GM21367 (cell line): ENCODE measurements around the gene KCNJ16.
"Not testable (repeated sequence)": the region's sequence is repeated elsewhere in the genome, so short reads cannot be mapped to it uniquely, and the experiment has no call there.

Experiments used
- ATAC-seq: cut with Tn5 transposase; IDR thresholded peaks from one replicate; pipeline ENCODE4 v1.9.1; 2021; ENCODE audit not compliant: unreplicated experiment

The KCNJ16 gene

DNA sequence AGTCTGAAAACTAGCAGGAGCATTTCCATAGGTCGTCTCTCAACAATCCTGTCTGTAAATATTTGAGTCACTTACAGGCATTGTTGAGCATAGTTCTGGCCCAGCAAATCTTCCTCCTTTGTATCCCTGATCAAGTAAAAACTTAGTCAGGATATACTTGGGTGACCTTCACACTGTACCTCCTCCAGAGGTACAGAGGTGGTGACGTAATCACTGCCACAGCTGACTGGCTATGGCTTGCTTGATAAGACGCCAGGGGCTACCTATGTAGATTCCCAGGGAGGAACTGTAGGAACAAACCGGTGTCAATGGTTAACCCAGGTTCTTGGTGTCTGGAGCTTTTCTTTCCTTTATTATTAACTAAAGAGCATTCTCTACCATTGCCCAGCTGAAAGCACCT lies at the start of gene KCNJ16:
Gene KCNJ16 (plus strand): TSS at position 270 of the 400 bp plus-strand sequence. CDS start 56,863 bp downstream, outside the sequence.
- no peak for ATAC-seq

DNA sequence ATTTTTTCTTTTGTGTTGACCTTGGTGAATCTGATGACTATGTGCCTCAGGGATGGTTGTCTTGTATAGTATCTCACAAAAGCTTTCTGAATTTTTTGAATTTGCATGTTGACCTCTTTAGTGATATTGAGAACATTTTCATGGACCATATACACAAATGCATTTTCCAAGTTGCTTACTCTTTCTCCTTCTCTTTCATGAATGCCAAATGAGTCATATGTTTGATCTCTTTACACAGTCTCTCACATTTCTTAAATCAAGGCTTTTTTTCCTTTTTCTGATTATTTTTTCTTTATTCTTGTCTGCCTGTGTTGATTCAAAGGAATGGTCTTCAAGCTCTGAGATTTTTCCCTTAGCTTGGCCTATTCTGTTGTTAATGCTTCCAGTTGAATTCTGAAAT lies 46.6 kb upstream of the KCNJ16 start:
- ATAC-seq: no peak

DNA sequence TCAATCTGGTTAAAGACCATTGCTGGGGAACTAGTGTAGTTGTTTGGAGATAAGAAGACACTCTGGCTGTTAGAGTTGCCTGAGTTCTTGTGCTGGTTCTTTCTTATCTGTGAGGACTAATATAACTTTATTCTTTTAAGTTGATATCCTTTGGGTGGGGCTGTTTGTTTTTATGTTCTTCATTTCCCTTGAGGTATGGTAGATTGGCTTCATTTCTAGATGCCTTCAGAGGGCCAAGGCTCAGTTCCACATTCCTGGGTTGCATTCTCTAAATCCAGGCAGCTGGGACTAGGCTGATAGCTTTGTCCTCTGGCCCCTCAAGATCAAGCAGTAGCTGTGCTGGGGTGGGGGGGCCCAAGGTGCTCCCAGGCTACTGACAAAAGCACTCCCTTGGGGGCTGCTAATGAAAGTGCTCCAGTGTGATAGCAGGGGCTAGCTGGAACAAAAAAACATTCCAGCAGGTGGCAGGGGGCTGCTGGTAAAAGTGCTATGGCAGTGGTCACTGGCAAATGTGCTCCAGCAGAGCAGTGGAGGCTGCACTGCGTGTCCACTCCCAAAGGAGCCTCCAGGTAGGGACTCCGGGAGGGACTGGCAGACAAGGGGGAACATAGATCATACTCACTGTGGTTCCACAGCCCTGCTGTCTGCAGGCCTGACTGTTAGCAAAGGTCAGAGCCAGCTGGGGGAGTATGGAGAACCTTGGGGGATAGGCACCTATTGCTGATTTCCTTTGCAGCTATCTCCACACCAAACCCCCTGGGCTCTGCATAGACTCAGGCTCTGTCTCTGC lies 45.9 kb upstream of the KCNJ16 start:
- ATAC-seq: no peak

DNA sequence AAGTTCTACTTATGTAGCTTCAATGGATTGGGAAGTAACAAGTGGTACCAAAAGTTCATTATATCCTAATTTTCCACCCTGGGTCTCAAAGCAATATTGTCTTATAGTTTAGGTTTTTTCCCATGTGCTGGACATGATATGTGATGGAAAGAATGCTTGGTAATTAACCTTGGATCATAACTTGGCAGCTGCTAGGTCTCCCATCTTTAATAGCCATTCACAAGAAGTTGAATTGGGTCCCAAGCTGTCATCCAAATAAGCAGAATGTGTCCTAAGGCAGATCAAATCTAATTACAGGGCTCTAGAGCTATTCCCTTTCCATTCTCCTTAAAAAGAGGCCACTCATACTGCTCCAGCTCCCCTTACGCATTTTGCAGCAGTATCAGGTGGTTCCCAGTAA lies 44.7 kb upstream of the KCNJ16 start:
- ATAC-seq: no peak

DNA sequence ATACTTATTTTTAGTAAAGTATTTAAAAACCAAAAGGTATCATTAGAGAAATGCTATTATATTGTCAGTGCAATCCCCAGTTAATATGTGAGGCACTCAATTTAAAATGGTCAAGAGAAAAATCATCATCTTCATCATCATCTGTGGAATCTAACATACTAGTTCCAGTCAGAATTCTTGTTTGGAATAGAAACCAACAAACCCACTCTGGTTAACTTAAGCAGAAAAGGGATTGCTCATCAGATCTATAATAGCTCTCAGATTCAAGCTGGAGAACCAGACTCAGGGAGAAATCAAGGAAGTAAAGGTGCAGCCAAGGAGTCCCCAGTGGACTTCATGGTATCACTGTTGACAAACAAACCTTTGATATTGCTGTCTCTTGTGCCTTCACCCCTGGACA lies 43.7 kb upstream of the KCNJ16 start:
- no peak for ATAC-seq

DNA sequence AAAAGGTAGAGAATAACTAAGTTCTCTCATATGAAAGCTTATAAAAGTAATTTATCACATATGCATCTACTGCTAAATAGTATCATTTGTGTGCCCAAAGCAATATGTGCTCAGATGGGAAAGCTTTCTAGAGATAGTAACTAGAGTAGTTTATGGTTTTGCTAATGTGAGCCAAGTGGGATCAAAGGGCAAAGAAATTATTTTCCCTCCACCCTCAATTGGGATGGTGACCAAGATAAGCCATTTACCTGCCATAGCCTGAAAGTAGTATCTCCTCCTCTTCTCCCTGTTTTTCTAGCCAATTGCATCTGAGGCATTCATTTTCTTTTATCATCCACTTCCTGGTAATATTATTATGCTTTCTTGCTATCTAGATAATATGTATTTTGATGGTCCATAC lies 41.9 kb upstream of the KCNJ16 start:
- ATAC-seq: no peak

DNA sequence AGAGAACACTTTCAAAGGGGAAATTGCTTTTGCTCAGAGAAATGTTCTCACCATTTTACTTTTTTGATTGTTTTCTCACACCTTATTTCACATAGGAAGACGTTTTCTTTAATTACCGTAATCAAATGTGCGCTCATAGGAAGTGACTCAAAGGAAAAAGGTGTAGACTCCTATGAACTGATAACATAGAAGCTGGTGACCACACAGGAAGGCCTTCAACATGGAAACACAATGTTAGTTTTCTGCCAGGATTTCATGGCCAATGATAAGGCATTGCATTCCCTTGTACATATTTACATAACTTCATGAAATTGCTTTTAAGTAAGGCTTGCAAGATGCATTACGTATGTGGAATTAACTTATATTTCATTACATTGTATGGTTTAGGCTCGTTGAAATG lies 40.9 kb upstream of the KCNJ16 start:
- ATAC-seq: no peak

DNA sequence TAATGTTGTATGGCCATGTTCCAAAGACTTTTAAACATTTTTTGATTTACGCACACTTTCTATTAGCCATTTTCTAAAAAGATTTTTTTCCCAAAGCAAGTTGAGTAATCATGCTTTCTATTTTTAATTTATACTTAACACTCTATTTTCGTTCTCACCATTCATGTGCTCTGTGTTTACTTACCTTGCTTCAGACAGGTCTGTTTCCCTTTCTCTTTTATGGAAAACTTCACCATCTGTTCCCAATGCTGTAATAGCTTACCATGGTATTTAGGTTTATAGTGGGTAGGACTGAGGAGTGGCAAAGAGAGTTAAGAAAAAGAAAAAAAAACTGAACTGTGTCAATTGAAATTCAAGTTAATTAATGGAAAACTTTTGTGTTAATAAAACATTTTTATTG lies 37.5 kb upstream of the KCNJ16 start:
- ATAC-seq: no peak

DNA sequence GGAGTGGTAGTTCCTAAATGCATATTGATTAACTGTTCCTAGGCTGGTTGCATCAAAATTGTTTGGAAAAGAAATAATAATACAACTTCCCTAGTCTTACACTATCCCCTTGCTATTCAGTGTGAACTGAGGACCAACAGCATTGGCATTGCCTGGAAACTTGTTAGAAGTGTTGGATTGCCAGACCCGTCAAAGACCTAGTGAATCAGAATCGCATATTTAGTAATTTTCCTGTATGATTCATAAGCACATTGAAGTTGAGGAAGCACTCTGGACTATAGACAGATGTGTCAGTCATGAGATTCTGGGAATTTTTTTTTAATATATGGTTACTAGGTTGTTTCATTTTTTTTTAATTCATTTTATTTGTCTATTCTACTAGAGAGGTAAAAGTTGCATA lies 34.7 kb upstream of the KCNJ16 start:
- no peak for ATAC-seq

DNA sequence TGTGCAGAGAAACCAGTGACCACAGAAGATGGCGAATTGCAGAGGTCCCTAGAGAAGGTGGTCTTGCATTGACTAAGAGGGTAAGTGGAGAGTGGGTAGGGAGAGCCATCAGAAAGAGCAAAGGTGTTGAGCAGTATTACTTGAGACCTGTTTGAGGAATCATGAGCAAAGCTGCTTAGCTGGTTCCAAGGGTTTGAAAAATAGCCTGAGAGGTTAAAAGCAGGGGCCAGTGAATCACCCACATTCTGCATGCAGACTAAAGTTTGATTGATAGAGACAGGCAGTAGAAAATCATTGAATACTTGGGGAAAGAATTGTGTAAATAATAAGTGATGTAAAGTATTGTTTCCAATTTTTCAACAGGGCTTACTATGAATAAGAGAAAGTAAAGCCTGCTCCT lies 34.0 kb upstream of the KCNJ16 start:
- ATAC-seq: no peak

DNA sequence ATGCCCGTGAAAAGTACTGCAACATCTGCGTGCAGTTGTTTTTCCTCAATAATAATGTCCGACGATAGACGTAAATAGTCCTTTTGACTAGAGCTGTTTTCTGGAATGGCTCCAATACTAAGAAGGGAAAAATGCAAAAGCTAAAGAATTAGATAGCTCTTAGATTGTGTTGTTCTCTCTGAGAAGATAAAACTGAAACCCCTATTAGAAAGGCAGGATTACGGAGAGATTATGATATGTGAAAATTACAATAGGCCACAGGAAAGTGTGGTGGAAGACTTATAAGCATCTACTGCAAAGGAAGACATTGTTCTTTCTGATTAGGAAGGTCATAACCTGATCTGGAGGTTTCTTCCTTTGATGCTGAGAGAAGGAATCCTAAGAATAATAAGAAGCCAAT lies 33.5 kb upstream of the KCNJ16 start:
- ATAC-seq: no peak

DNA sequence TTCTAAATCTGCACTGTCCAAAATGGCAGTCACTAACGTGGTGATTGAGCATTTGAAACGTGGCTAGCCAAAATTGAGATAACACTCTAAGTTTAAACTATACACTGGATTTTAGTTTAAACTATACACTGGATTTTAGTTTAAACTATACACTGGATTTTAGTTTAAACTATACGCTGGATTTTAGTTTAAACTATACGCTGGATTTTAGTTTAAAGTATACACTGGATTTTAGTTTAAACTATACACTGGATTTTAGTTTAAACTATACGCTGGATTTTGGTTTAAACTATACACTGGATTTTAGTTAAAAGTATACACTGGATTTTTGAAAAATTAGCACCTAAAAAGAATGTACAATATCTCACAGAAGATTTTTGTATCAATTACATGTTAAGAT lies 29.2 kb upstream of the KCNJ16 start:
- ATAC-seq: not testable (repeated sequence)

DNA sequence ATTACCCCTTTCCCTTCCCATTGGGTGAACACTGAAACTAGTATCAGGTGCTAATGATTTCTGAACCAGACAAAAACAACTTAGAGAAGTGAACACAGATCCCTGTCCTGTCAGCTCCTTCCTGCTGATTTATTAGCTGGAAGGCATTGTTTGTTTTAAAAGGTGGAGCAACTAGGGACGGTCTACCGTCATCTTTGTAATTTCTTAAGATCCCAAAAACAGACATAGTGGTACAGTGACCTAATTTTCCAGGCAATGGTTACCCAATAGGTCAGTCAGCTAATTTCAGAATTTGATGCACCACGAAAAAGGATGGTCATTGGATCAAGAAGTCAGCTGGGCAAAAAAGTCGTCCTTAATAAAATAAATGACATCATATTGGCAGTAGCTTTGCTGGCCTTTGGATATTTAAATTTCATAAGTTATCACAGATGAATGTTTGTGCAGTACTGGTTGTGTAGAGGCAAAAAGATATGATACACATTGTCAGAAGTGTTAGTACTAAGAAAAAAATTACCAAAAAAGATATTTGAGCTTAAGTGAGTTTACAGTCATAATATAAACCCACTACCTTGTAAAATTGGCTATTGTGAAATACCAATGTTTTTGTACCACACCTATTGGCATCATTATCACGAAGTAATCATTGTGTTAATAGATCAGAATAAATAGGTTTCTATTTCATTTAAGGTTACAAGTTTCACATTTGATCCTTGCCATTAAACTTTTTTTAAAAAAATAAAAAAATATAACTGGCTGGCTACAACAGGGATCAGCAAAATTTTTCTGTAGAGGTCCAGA lies 27.2 kb upstream of the KCNJ16 start:
- ATAC-seq: no peak

DNA sequence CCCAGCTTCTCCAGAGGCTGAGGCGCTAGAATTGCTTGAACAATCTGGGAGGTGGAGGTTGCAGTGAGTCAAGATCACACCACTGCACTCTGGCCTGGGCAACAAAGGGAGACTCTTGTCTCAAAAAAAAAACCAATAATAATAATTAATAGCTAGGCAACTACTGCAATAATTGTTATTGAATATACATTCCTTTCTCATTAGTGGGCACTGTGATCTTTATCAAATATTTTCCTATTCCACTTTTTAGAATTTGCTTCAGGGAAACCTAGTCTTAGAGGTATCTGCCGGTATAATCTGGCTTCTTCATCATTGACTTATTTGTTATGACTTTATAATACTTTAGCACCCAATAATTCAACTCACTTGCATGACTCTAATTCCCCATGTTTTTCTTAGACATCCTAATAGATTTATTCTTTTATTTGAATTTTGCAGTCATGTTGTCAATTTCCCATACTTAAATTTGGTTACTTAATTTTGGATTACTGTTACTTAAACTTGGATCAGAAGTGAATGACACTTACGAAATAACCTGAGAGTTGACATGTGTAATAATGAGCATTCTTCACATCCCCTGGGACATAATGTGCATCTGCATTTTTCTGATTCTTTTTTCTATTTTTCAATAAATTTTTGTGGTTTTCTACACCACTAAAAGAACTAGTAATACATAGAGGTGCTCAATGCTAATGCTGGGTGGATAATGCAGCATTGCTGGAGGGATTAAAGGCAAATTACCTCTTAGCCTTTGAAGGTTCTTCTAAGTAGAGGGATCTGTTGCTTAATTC lies 25.0 kb upstream of the KCNJ16 start:
- no peak for ATAC-seq

DNA sequence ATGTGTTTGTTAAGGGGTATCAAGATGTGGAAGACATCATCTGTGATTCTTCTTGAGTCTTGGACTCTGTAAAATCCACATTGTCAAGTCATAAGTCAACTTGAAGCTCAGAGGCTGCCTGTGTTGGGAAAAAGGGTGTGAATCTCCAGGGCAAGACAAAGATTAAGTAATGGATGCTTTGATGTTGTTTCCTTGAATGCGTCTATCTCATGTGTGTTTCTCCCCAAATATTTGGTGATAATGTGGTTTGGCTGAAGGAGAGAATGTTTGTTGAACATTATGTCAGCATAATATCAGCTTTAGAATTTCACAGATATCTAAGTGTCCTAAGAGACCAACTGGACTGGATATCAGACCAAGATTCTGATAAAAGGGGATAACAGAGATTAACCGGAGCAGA lies 24.1 kb upstream of the KCNJ16 start:
- ATAC-seq: no peak

DNA sequence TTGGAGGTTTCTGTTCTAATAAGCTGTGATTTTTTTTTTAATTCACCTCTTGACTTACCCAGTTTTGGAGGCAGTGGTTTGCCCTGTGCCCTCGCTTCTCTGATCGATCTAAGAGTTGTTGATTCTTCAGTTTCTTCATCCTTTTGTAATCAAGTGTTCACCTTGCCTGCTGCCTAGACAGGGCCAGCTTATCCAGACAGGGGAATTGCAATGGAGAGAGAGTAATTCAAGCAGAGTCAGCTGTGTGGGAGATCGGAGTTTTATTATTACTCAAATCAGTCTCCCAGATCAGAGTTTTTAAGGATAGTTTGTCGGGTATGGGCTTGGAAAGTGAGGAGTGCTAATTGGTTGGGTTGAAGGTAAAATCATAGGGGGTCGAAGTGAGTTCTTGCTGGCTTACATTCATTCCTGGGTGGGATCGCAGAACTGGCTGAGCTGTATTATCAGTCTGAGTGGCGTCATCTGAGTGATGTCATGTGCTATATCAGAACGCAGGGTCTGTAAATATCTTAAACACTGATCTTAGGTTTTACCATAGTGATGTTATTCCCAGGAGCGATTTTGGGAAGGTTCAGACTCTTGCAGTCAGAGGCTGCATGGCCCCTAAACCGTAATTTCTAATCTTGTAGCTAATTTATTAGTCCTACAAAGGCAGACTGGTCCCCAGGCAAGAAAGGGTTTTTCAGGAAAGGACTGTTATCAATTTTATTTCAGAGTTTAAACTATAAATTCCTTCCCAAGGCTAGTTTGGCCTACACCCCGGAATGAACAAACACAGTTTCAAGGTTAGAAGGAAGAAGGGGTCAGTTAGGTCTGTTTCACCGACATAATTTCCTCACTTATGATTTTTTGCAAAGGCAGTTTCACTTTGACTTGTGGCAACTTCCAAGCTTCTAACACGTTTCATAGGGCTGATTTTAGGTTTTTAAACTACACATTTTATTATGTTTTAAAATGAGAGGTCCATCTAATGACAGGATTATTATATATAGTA lies 21.5 kb upstream of the KCNJ16 start:
- no peak for ATAC-seq

DNA sequence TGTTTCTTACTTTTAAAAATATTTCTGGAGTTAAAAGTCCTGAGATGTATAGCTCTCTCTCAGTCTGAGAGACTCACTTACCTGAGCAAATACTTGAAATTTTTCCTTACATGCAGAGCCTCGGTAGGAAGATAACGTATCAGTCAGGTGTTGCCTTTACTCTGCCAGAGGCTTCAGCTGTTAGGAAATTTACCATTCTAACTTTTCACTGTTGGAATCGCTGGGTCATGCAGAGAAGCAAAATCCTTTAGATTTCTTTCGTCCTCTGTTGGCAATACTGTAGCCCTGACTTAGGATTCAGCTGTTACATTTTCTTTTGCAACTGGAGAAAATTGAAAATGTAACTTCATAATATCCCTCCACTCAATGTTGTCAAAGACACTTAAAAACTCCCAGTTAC lies 20.0 kb upstream of the KCNJ16 start:
- no peak for ATAC-seq

DNA sequence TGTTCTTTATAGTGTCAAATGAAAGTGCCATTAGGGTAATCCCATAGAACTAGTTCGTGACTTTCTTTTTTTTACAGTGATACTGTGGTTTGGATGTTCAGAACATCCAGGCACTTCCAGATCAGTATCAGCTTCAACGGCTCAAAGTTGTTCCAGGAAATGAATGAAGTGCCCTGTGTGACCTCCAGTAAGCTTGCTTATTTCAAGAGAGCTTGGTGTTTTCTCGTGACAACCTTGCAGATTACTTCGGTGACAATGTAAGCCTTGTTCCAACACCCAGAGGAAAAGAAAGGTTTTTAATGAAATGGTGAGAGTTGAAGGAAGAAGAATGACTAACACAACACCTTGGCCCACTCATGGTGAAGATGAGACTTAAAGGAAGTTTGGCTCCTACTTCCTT lies 16.0 kb upstream of the KCNJ16 start:
- no peak for ATAC-seq

DNA sequence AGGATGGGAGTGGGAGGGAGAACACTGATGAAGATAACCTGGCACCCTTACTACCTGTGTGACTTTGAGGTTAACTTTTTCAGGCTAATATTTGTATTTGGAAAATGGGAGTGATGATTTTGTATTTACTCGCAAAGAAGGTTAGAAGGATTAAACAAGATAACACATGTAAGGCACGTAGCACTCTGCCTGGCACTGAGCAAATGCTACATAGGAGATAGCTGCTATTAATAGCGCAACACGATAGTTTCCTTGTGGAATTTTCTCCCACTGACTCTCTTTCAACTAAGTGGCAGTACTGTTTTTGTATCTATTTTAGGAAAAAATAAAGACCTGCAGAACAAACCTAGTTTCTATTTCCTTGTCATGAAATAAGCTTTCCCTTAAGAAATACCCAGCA lies 15.4 kb upstream of the KCNJ16 start:
- ATAC-seq: no peak

DNA sequence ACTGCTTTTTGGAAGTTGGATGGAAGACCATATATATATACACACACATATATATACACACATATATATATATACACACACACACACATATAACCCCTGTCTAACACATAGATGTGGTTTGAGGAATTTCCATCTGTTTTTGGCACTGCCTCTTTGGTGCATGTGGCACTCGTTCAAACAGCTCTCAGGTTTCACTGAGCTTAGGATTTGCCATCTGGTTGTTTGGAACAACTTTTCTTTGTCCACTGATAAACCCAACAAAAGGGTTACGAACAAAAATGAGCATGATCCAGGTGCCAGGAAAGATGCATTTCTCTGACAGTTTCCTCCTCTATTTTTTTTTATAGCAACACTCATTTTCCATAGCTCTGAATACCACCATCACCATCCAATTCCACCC lies 14.6 kb upstream of the KCNJ16 start:
- no peak for ATAC-seq
